ENCODE results near the gene TP53RK. TPM values are rescaled to one million over a fixed set of nuclear protein-coding genes. Genes with fewer than 3 reads are reported as not detected.
"Not testable (repeated sequence)": the region's sequence is repeated elsewhere in the genome, so short reads cannot be mapped to it uniquely, and the experiment has no call there.

The TP53RK gene
- total and polyA plus RNA-seq, 3 experiments from 2014 or later: 14.1 to 17.4 (median 16.6) TPM

GRCh38 chr20:46677608-46678007 is 11.6 kb downstream of the TP53RK start:
- Mint-ChIP-seq H3K4me1 (peaks cover 8 to 20% (median 11%) of the 10 kb centered on the region in 3 donors), H3K36me3 (peaks cover 0 to 5% (median 1%) of the 10 kb centered on the region in 3 donors), H3K27me3 (peaks cover 0 to 5% of the 10 kb centered on the region in 2 donors), H3K27ac (peak overlapping the region in 2 of 8 donors; percentile 7 to 54), H3K4me3 (no peak overlapping the region), H3K9me3 (no peaks in the 10 kb centered on the region)
- peaks cover 5% of the 10 kb centered on the region for H3K4me1 ChIP-seq (ENCODE audit: insufficient read depth, low read length)
- ChIA-PET CTCF (no interaction called here), POLR2A (no interaction called here)
- H3K9me3 ChIP-seq (ENCODE audit: low read length): no peaks in the 10 kb centered on the region
- no peaks in the 10 kb centered on the region for H3K36me3 ChIP-seq (ENCODE audit: insufficient read depth, low read length)
- no peak overlapping the region for H3K4me3 ChIP-seq (ENCODE audit: low read length)
- no peak overlapping the region for H3K27ac ChIP-seq (ENCODE audit: low read depth, low read length)
- no peaks in the 10 kb centered on the region for H3K27me3 ChIP-seq (ENCODE audit: insufficient read depth, low read length, poor library complexity, severe bottlenecking)
- no peak for DNase-seq

- CTCF ChIA-PET; H3K27me3 Mint-ChIP-seq; H3K4me1 ChIP-seq (ENCODE audit: insufficient read depth, low read length); H3K4me3 ChIP-seq (ENCODE audit: low read length); H3K36me3 Mint-ChIP-seq; H3K27ac Mint-ChIP-seq; H3K9me3 ChIP-seq (ENCODE audit: low read length); H3K4me3 Mint-ChIP-seq; H3K27ac ChIP-seq (ENCODE audit: low read depth, low read length); H3K36me3 ChIP-seq (ENCODE audit: insufficient read depth, low read length); POLR2A ChIA-PET; DNase-seq; H3K9me3 Mint-ChIP-seq; H3K27me3 ChIP-seq (ENCODE audit: insufficient read depth, low read length, poor library complexity, severe bottlenecking): not testable (repeated sequence)
- peaks cover 8 to 12% (median 10%) of the 10 kb centered on the region in 3 donors for H3K4me1 Mint-ChIP-seq
Observed at GRCh38 chr20:46676649-46677316, 12.5 kb downstream of the TP53RK start.

- H3K4me1 Mint-ChIP-seq: no peaks in the 10 kb centered on the region
- CTCF ChIA-PET: no interaction called here
Observed at GRCh38 chr20:46674253-46675083, 14.8 kb downstream of the TP53RK start.

GRCh38 chr20:46673394-46674252 is 15.6 kb downstream of the TP53RK start:
- Mint-ChIP-seq H3K4me3 (no peak overlapping the region), H3K4me1 (no peaks in the 10 kb centered on the region), H3K36me3 (peaks cover 0 to 15% (median 12%) of the 10 kb centered on the region in 3 donors), H3K27me3 (peaks cover 0 to 6% of the 10 kb centered on the region in 2 donors), H3K27ac (no peak overlapping the region), H3K9me3 (peaks cover 0 to 12% (median 7%) of the 10 kb centered on the region in 5 donors)
- no peak overlapping the region for H3K4me3 ChIP-seq (ENCODE audit: low read length)
- H3K9me3 ChIP-seq (ENCODE audit: low read length): no peaks in the 10 kb centered on the region
- POLR2A ChIA-PET: no interaction called here
- no peak overlapping the region for H3K27ac ChIP-seq (ENCODE audit: low read depth, low read length)
- CTCF ChIA-PET: no interaction called here
- no peaks in the 10 kb centered on the region for H3K36me3 ChIP-seq (ENCODE audit: insufficient read depth, low read length)
- H3K27me3 ChIP-seq (ENCODE audit: insufficient read depth, low read length, poor library complexity, severe bottlenecking): no peaks in the 10 kb centered on the region
- no peaks in the 10 kb centered on the region for H3K4me1 ChIP-seq (ENCODE audit: insufficient read depth, low read length)
- DNase-seq: no peak

More at GRCh38 chr20:46674253-46675083, 14.8 kb downstream of the TP53RK start:
- POLR2A ChIA-PET: no interaction called here
- Histone ChIP-seq H3K27ac (ENCODE audit: low read depth, low read length) (no peak overlapping the region), H3K9me3 (ENCODE audit: low read length) (no peaks in the 10 kb centered on the region), H3K36me3 (ENCODE audit: insufficient read depth, low read length) (no peaks in the 10 kb centered on the region), H3K27me3 (ENCODE audit: insufficient read depth, low read length, poor library complexity, severe bottlenecking) (no peaks in the 10 kb centered on the region), H3K4me1 (ENCODE audit: insufficient read depth, low read length) (no peaks in the 10 kb centered on the region), H3K4me3 (ENCODE audit: low read length) (no peak overlapping the region)
- peaks cover 0 to 12% (median 7%) of the 10 kb centered on the region in 5 donors for H3K9me3 Mint-ChIP-seq
- H3K27ac Mint-ChIP-seq: no peak overlapping the region
- H3K4me3 Mint-ChIP-seq: no peak overlapping the region
- H3K27me3 Mint-ChIP-seq: peaks cover 0 to 6% of the 10 kb centered on the region in 2 donors
- H3K36me3 Mint-ChIP-seq: peaks cover 0 to 15% (median 8%) of the 10 kb centered on the region in 3 donors
- DNase-seq: no peak

- H3K9me3 ChIP-seq (ENCODE audit: low read length): no peaks in the 10 kb centered on the region
- ChIA-PET CTCF (no interaction called here), POLR2A (no interaction called here)
- H3K27me3 ChIP-seq (ENCODE audit: insufficient read depth, low read length, poor library complexity, severe bottlenecking): no peaks in the 10 kb centered on the region
- H3K27ac ChIP-seq (ENCODE audit: low read depth, low read length): no peak overlapping the region
- Mint-ChIP-seq H3K9me3 (peaks cover 0 to 12% (median 7%) of the 10 kb centered on the region in 5 donors), H3K4me1 (no peaks in the 10 kb centered on the region), H3K27ac (no peak overlapping the region), H3K36me3 (peaks cover 0 to 19% (median 12%) of the 10 kb centered on the region in 3 donors), H3K4me3 (no peak overlapping the region), H3K27me3 (peaks cover 0 to 6% of the 10 kb centered on the region in 2 donors)
- H3K4me3 ChIP-seq (ENCODE audit: low read length): no peak overlapping the region
- no peaks in the 10 kb centered on the region for H3K36me3 ChIP-seq (ENCODE audit: insufficient read depth, low read length)
- H3K4me1 ChIP-seq (ENCODE audit: insufficient read depth, low read length): no peaks in the 10 kb centered on the region
- no peak for DNase-seq
Observed at GRCh38 chr20:46672543-46673148, 16.6 kb downstream of the TP53RK start.

GRCh38 chr20:46671866-46672542 is 17.2 kb downstream of the TP53RK start:
- no peaks in the 10 kb centered on the region for H3K4me1 ChIP-seq (ENCODE audit: insufficient read depth, low read length)
- POLR2A ChIA-PET: no interaction called here
- Mint-ChIP-seq H3K36me3 (peaks cover 0 to 19% (median 12%) of the 10 kb centered on the region in 3 donors), H3K4me3 (no peak overlapping the region), H3K4me1 (no peaks in the 10 kb centered on the region), H3K9me3 (peaks cover 0 to 12% (median 7%) of the 10 kb centered on the region in 5 donors), H3K27ac (peak overlapping the region in 1 of 8 donors; percentile 14), H3K27me3 (peaks cover 0 to 6% of the 10 kb centered on the region in 2 donors)
- DNase-seq: no peak
- H3K4me3 ChIP-seq (ENCODE audit: low read length): no peak overlapping the region
- no peak overlapping the region for H3K27ac ChIP-seq (ENCODE audit: low read depth, low read length)
- H3K9me3 ChIP-seq (ENCODE audit: low read length): no peaks in the 10 kb centered on the region
- H3K36me3 ChIP-seq (ENCODE audit: insufficient read depth, low read length): no peaks in the 10 kb centered on the region
- CTCF ChIA-PET: interaction anchor here (1.0 kb wide), 1 partner anchor 9 kb away, joined by 3 read pairs; no protein-coding TSS in a partner anchor
- H3K27me3 ChIP-seq (ENCODE audit: insufficient read depth, low read length, poor library complexity, severe bottlenecking): no peaks in the 10 kb centered on the region
